Measurements from ENCODE around the gene SETBP1. TPM values are rescaled to one million over a fixed set of nuclear protein-coding genes. Genes with fewer than 3 reads are reported as not detected.

The SETBP1 gene
- total RNA-seq, 2 donors from 2014 or later = 17.3 to 20.1 TPM

DNA sequence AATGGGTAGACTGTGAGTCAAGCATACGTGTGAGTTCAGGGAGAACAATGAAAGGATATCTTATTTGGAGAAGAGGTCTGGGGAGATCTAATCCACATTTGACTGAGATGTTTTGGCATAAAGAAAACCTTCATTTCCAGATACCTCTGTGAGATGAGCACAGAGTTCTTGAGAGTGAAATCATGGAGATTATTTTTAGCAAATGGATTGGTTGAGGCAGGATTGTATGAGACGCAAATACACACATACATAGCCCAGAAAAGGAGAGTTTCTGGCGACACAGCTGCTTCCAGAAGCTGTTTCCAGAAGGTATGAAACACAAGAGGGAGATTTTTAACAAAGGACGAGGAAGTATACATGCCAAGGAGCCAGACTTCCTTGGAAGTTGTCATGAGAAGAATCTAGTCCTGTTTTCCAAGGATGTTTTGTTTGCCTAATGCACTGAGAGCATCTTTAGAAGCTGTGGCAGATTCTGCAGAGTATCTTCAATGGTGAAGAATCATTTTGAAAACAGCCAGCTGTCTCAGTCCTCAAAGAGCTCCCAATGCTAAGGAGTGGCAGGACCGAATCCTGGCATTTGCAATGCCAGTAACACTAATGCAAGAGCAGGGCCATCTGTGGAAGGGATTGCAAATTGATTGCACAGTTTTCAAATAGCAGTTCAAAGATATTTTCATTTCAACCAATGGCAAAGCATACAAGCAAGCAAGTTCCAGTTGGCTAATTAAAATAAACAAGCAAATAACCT, 177.2 kb downstream of the SETBP1 start:
- H3K9me3 Mint-ChIP-seq = no peaks in the 10 kb centered on the region
- no peaks in the 10 kb centered on the region for H3K36me3 ChIP-seq (ENCODE audit: control insufficient read depth, insufficient read depth, low read length)
- H3K9me3 ChIP-seq (ENCODE audit: control insufficient read depth, low read length) = no peaks in the 10 kb centered on the region
- H3K27ac ChIP-seq (ENCODE audit: low read depth, low read length) = no peak overlapping the region
- 91 to 93% methylated on average over 4 to 5 of the region's 5 CpGs for WGBS, 2 experiments (ENCODE audit: insufficient coverage in 1 of 2, insufficient read length in 1 of 2)
- H3K4me3 ChIP-seq (ENCODE audit: low read length) = no peak overlapping the region
- H3K9ac ChIP-seq (ENCODE audit: extremely low read depth, low read length, poor library complexity, severe bottlenecking) = no peak overlapping the region
- no peaks in the 10 kb centered on the region for H3K27me3 Mint-ChIP-seq (ENCODE audit: insufficient read depth)
- no peaks in the 10 kb centered on the region for H3K27me3 ChIP-seq (ENCODE audit: control insufficient read depth, insufficient read depth, low read length, poor library complexity, severe bottlenecking)
- DNase-seq = no peak
- H3K36me3 Mint-ChIP-seq (ENCODE audit: low read depth) = no peaks in the 10 kb centered on the region
- no peak overlapping the region for H3K4me3 Mint-ChIP-seq
- H3K4me1 ChIP-seq (ENCODE audit: control insufficient read depth, insufficient read depth, low read length) = peaks cover 3% of the 10 kb centered on the region
- H3K4me1 Mint-ChIP-seq = peaks cover 2% of the 10 kb centered on the region
- TF ChIP-seq, protein P1, sequence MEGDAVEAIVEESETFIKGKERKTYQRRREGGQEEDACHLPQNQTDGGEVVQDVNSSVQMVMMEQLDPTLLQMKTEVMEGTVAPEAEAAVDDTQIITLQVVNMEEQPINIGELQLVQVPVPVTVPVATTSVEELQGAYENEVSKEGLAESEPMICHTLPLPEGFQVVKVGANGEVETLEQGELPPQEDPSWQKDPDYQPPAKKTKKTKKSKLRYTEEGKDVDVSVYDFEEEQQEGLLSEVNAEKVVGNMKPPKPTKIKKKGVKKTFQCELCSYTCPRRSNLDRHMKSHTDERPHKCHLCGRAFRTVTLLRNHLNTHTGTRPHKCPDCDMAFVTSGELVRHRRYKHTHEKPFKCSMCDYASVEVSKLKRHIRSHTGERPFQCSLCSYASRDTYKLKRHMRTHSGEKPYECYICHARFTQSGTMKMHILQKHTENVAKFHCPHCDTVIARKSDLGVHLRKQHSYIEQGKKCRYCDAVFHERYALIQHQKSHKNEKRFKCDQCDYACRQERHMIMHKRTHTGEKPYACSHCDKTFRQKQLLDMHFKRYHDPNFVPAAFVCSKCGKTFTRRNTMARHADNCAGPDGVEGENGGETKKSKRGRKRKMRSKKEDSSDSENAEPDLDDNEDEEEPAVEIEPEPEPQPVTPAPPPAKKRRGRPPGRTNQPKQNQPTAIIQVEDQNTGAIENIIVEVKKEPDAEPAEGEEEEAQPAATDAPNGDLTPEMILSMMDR (conservative IDR thresholded peaks at IDR 0.05) = no peak
- no peak overlapping the region for H3K27ac Mint-ChIP-seq

DNA sequence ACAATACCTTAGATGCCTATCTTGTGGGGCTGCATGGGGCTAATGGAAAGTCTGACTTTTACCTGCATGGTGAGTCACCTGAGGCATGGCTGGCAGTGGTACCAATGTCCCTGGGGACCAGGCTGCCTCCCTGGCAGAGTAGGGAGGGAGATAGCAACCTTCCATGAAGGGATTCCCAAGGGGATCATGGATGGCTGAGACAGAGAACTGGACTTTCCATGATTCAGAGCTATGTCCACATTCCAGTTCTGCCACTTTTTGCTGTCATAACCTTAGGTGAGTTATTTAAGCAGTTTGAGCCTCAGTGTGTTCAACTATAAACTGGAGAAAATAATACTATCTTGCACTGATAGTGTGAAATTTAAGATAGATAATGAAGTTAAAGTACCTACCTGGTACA, 178.6 kb downstream of the SETBP1 start:
- Mint-ChIP-seq H3K27ac (no peak overlapping the region), H3K4me1 (peaks cover 2% of the 10 kb centered on the region), H3K27me3 (ENCODE audit: insufficient read depth) (no peaks in the 10 kb centered on the region), H3K9me3 (no peaks in the 10 kb centered on the region), H3K36me3 (ENCODE audit: low read depth) (no peaks in the 10 kb centered on the region), H3K4me3 (no peak overlapping the region)
- H3K36me3 ChIP-seq (ENCODE audit: control insufficient read depth, insufficient read depth, low read length) = no peaks in the 10 kb centered on the region
- no peak overlapping the region for H3K4me3 ChIP-seq (ENCODE audit: low read length)
- no peak overlapping the region for H3K9ac ChIP-seq (ENCODE audit: extremely low read depth, low read length, poor library complexity, severe bottlenecking)
- H3K9me3 ChIP-seq (ENCODE audit: control insufficient read depth, low read length) = no peaks in the 10 kb centered on the region
- no peak overlapping the region for H3K27ac ChIP-seq (ENCODE audit: low read depth, low read length)
- DNase-seq = no peak
- TF ChIP-seq, protein P1 (conservative IDR thresholded peaks at IDR 0.05) = no peak
- H3K4me1 ChIP-seq (ENCODE audit: control insufficient read depth, insufficient read depth, low read length) = peaks cover 3% of the 10 kb centered on the region
- H3K27me3 ChIP-seq (ENCODE audit: control insufficient read depth, insufficient read depth, low read length, poor library complexity, severe bottlenecking) = no peaks in the 10 kb centered on the region

DNA sequence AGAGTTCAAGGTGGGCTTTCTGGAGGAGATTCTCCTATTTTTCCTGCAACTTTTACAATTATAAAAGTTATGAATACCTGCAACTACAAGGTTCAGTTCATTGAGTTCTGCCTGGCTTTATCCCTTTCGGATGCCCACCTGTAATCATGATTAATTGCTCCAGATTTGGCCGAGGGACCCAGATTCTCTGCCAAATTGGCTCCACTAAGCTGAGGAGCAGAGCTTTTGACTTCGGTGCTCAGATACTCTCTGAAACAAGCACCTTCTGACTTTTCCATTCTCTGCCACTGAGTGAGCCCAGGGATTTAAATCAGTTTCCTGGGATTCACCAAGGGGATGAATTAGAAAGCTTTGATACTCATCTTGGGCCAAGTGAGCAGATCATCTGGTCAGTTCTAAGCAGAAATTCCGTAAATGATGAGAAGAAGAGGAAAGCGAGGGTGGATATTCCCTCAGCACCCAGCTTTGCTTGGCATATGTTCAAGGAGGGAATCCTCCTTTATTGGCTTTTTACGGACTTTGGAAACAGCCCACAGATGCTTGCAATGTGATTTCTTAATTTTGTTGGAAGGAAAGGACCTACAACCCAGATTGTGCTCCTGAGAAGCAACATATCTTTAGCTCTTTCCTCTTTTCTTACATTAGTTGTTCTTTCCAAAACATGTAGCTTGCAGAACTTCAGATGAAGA, 179.2 kb downstream of the SETBP1 start:
- no peak overlapping the region for H3K27ac Mint-ChIP-seq
- TF ChIP-seq, protein P1 (conservative IDR thresholded peaks at IDR 0.05) = no peak
- Histone ChIP-seq H3K4me3 (ENCODE audit: low read length) (no peak overlapping the region), H3K27me3 (ENCODE audit: control insufficient read depth, insufficient read depth, low read length, poor library complexity, severe bottlenecking) (no peaks in the 10 kb centered on the region), H3K4me1 (ENCODE audit: control insufficient read depth, insufficient read depth, low read length) (peaks cover 3% of the 10 kb centered on the region), H3K27ac (ENCODE audit: low read depth, low read length) (no peak overlapping the region), H3K9me3 (ENCODE audit: control insufficient read depth, low read length) (no peaks in the 10 kb centered on the region), H3K9ac (ENCODE audit: extremely low read depth, low read length, poor library complexity, severe bottlenecking) (no peak overlapping the region), H3K36me3 (ENCODE audit: control insufficient read depth, insufficient read depth, low read length) (no peaks in the 10 kb centered on the region)
- no peaks in the 10 kb centered on the region for H3K27me3 Mint-ChIP-seq (ENCODE audit: insufficient read depth)
- WGBS, 2 experiments (ENCODE audit: insufficient coverage in 1 of 2, insufficient read length in 1 of 2) = 83 to 100% methylated on average over 5 to 6 of the region's 6 CpGs
- no peak for DNase-seq
- H3K4me3 Mint-ChIP-seq = no peak overlapping the region
- H3K4me1 Mint-ChIP-seq = peaks cover 2% of the 10 kb centered on the region
- no peaks in the 10 kb centered on the region for H3K36me3 Mint-ChIP-seq (ENCODE audit: low read depth)
- no peaks in the 10 kb centered on the region for H3K9me3 Mint-ChIP-seq

Data from endodermal cell (in vitro differentiated cells).